Hepatocyte (in vitro differentiated cells): ENCODE results near the gene KCTD10.

Experiments
- EZH2 ChIP-seq: fragments of 200-600 bp; sonication (generic); IDR thresholded peaks from 2 replicates; pipeline ENCODE4 v1.6.1; 2016; ENCODE audit warnings: antibody characterized with exemption, mild to moderate bottlenecking, borderline replicate concordance
- EZH2phosphoT487 ChIP-seq: fragments of 200-600 bp; sonication (generic); IDR thresholded peaks from one replicate; pipeline ENCODE4 v1.6.1; 2018; ENCODE audit warnings: antibody characterized with exemption, mild to moderate bottlenecking, low read depth, moderate library complexity; ENCODE audit not compliant: unreplicated experiment, severe bottlenecking
- TF ChIP-seq, protein P1 (sequence below): fragments of 200-600 bp; sonication (generic); IDR thresholded peaks from 2 replicates; pipeline ENCODE4 v1.5.1; 2016; ENCODE audit warnings: antibody characterized with exemption, mild to moderate bottlenecking; ENCODE audit not compliant: poor library complexity

DNA sequence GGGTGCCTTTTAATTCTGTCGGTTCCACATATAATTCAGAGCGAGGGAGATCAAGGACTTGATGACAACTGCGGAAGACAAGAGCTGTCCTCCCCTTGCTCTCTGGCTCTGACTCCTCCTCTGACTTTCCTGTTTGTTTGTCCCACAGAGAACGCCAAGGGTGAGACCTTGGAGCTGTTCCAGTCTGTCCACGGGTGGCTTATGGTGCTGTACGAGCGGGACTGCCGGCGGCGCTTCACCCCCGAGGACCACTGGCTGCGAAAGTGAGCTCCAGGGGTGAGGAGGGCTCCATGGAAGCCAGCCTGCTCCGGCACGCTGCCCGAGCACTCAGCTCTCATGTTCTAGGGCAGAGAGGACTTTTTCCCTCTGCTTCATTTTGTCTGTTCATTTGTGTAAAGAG is 33.1 kb upstream of the KCTD10 start:
- TF ChIP-seq, protein P1, sequence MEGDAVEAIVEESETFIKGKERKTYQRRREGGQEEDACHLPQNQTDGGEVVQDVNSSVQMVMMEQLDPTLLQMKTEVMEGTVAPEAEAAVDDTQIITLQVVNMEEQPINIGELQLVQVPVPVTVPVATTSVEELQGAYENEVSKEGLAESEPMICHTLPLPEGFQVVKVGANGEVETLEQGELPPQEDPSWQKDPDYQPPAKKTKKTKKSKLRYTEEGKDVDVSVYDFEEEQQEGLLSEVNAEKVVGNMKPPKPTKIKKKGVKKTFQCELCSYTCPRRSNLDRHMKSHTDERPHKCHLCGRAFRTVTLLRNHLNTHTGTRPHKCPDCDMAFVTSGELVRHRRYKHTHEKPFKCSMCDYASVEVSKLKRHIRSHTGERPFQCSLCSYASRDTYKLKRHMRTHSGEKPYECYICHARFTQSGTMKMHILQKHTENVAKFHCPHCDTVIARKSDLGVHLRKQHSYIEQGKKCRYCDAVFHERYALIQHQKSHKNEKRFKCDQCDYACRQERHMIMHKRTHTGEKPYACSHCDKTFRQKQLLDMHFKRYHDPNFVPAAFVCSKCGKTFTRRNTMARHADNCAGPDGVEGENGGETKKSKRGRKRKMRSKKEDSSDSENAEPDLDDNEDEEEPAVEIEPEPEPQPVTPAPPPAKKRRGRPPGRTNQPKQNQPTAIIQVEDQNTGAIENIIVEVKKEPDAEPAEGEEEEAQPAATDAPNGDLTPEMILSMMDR, result no peak
- TF ChIP-seq EZH2 (no peak), EZH2phosphoT487 (no peak)
